HepG2 (cell line): Measurements from ENCODE around the gene ZBTB9. TPM values are rescaled to one million over a fixed set of nuclear protein-coding genes. Genes with fewer than 3 reads are reported as not detected.

Source experiments
- EHMT2 ChIP-seq: fragments of 200-600 bp; sonication (generic); IDR thresholded peaks from 2 replicates; pipeline ENCODE4 v1.7.0; 2017; ENCODE audit warnings: antibody characterized with exemption, low read depth, low read length, borderline replicate concordance
- HNF4G ChIP-seq, 2 experiments: sonication (generic) in 1 of 2; formaldehyde crosslinking in 1 of 2; IDR thresholded peaks; 2 replicates each; pipeline versions ENCODE4 v1.4.0 to v1.6.1; 2011 to 2020; ENCODE audit warnings: borderline replicate concordance in 2 of 2, low read depth in 2 of 2, mild to moderate bottlenecking in 2 of 2, low read length in 1 of 2, missing genetic modification reagents in 1 of 2, moderate library complexity in 1 of 2
- MAZ ChIP-seq, 2 experiments: sonication (generic) in 1 of 2; formaldehyde crosslinking in 1 of 2; IDR thresholded peaks; 2 replicates each; pipeline versions ENCODE4 v1.5.0 to v1.6.1; 2012 to 2020; ENCODE audit warnings: low read depth in 2 of 2, mild to moderate bottlenecking in 2 of 2, borderline replicate concordance in 1 of 2, improper control_type of control experiment in 1 of 2, low read length in 1 of 2, missing genetic modification reagents in 1 of 2, moderate library complexity in 1 of 2
- NAIF1 ChIP-seq: sonication (generic); formaldehyde crosslinking; IDR thresholded peaks from 2 replicates; pipeline ENCODE4 v1.5.0; 2020; ENCODE audit warnings: mild to moderate bottlenecking, missing genetic modification reagents, borderline replicate concordance
- ONECUT2 ChIP-seq: sonication (generic); formaldehyde crosslinking; IDR thresholded peaks from 2 replicates; pipeline ENCODE4 v1.4.0; 2020; ENCODE audit warnings: missing genetic modification reagents
- RBFOX2 ChIP-seq: fragments of 200-400 bp; formaldehyde crosslinking; IDR thresholded peaks from 2 replicates; pipeline ENCODE4 v1.6.1; 2017; ENCODE audit warnings: low read depth, mild to moderate bottlenecking, low read length
- SMAD9 ChIP-seq: sonication (generic); formaldehyde crosslinking; IDR thresholded peaks from 2 replicates; pipeline ENCODE4 v1.5.1; 2020; ENCODE audit warnings: mild to moderate bottlenecking, missing genetic modification reagents
- SUZ12 ChIP-seq: fragments of 150-350 bp; IDR thresholded peaks from 2 replicates; pipeline ENCODE4 v1.6.1; 2014; ENCODE audit warnings: low read depth, low read length
- ZMAT3 ChIP-seq: sonication (generic); formaldehyde crosslinking; conservative IDR thresholded peaks from 2 replicates; pipeline ENCODE4 v1.7.0; 2021; ENCODE audit warnings: missing genetic modification reagents
- ZNF20 ChIP-seq: sonication (generic); formaldehyde crosslinking; IDR thresholded peaks from 2 replicates; pipeline ENCODE4 v1.4.0; 2020; ENCODE audit warnings: mild to moderate bottlenecking, moderate library complexity, missing genetic modification reagents
- ZNF607 ChIP-seq: sonication (generic); formaldehyde crosslinking; IDR thresholded peaks from 2 replicates; pipeline ENCODE4 v1.5.1; 2020; ENCODE audit warnings: missing genetic modification reagents, mild to moderate bottlenecking, borderline replicate concordance
- ZNF615 ChIP-seq: sonication (generic); formaldehyde crosslinking; IDR thresholded peaks from 2 replicates; pipeline ENCODE4 v1.5.0; 2020; ENCODE audit warnings: mild to moderate bottlenecking, missing genetic modification reagents, borderline replicate concordance
- ZNF619 ChIP-seq: sonication (generic); formaldehyde crosslinking; IDR thresholded peaks from 2 replicates; pipeline ENCODE4 v1.4.0; 2020; ENCODE audit warnings: mild to moderate bottlenecking, missing genetic modification reagents
- ZNF713 ChIP-seq: sonication (generic); formaldehyde crosslinking; IDR thresholded peaks from 2 replicates; pipeline ENCODE4 v1.4.0; 2020; ENCODE audit warnings: mild to moderate bottlenecking, missing genetic modification reagents
- ZNF83 ChIP-seq: sonication (generic); formaldehyde crosslinking; IDR thresholded peaks from 2 replicates; pipeline ENCODE4 v1.4.0; 2020; ENCODE audit warnings: missing genetic modification reagents, mild to moderate bottlenecking, borderline replicate concordance
- polyA plus RNA-seq, 8 experiments: library from polyadenylated mRNA; depleted of rRNA in 3 of 8; stranded (reverse) in 7 of 8; unstranded in 1 of 8; fragments of >200 nt; fragmentation: Illumina TruSeq in 4 of 8; extraction: Trizol in 4 of 8; gene quantifications; 2 replicates each; pipeline versions ENCODE4 v1.2.1 to v1.2.3, GENCODE V29; 2011 to 2016; ENCODE audit warnings: low read depth in 4 of 8, missing spikeins in 1 of 8, mixed read lengths in 1 of 8; ENCODE audit not compliant: insufficient read depth in 1 of 8
- total RNA-seq, 5 experiments: library from RNA; depleted of rRNA; stranded (reverse); fragments of >200 nt; fragmentation: Illumina TruSeq; extraction: Trizol; gene quantifications; 2 replicates each; pipeline ENCODE4 v1.2.3, GENCODE V29; 2016; ENCODE audit warnings: low read depth in 1 of 5
- TF ChIP-seq, protein P1 (sequence below): IDR thresholded peaks from 2 replicates; pipeline ENCODE4 v1.6.1; 2016; ENCODE audit warnings: missing biosample characterization, missing genetic modification reagents, low read depth
- TF ChIP-seq, protein P2 (sequence below): IDR thresholded peaks from 2 replicates; pipeline ENCODE4 v1.6.1; 2016
- TF ChIP-seq, protein P3 (sequence below): sonication (generic); formaldehyde crosslinking; IDR thresholded peaks from 2 replicates; pipeline ENCODE4 v1.5.1; 2020; ENCODE audit warnings: missing genetic modification reagents, mild to moderate bottlenecking, borderline replicate concordance
- TF ChIP-seq, protein P4 (sequence below): sonication (generic); formaldehyde crosslinking; IDR thresholded peaks from 2 replicates; pipeline ENCODE4 v1.9.0; 2022; ENCODE audit warnings: missing genetic modification reagents, mild to moderate bottlenecking, borderline replicate concordance
- TF ChIP-seq, protein P5 (sequence below): sonication (generic); formaldehyde crosslinking; IDR thresholded peaks from 2 replicates; pipeline ENCODE4 v1.8.0; 2022; ENCODE audit warnings: mild to moderate bottlenecking, missing genetic modification reagents, borderline replicate concordance

The ZBTB9 gene
- total and polyA plus RNA-seq, 2 of the 13 experiments (the other 11 are each of a cell fraction or from before 2014, with no cell fraction given) = 5.3 to 9.2 TPM

DNA sequence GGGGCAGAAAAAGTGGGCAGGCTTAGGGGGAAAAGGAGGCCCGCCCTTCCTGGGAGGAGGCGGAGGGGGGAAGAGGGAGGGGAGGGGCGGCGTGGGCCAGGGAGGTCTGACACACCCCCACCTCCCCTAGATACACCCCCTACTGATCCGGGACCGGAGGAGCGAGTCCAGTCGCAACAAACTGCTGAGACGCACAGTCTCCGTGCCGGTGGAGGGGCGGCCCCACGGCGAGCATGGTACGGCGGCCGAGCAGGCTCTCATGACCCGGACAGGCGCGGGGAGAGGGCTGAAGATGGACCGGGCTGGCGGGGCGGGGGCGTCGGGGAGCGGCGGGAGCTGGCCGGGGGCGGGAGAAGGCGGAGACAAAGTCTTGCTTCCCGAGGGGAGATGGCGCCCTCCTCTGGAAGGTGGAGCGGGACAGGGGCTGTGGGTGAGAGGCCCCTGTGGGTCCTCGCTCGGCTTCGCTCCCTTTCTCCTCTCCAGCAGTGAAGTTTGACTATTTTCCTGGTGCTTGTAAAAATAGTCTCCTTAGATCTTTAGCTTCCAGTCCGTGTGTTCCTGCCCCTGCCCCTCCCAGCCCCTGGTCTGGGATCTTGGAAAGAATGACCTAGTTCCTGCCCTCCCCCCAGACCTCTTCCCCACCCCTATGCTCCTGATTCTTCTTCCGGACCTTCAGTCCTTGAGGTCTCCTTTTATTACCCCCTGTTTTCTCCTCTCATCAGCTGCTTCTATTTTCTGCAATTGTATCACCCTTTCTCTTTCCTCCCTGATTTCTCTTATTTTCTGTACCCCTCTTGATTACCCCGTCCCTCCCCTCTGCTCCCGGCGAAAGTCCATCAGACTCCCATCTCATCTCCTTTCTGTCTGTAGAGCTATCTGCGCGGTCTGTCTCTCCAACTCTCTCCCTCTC, 28.5 kb upstream of the ZBTB9 start (continued):
- TF ChIP-seq, protein P1, sequence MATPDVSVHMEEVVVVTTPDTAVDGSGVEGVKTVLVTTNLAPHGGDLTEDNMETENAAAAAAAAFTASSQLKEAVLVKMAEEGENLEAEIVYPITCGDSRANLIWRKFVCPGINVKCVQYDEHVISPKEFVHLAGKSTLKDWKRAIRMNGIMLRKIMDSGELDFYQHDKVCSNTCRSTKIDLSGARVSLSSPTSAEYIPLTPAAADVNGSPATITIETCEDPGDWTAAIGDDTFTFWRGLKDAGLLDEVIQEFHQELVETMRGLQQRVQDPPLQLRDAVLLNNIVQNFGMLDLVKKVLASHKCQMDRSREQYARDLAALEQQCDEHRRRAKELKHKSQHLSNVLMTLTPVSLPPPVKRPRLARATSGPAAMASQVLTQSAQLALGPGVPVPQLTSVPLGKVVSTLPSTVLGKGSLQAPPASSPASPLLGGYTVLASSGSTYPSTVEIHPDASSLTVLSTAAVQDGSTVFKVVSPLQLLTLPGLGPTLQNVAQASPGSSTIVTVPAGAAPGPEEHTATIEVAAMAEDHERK (CRISPR knock-in tag) = no peak
- TF ChIP-seq RBFOX2 = peak; percentile 72
- no peak for TF ChIP-seq ZMAT3 (CRISPR knock-in tag)
- TF ChIP-seq EHMT2 = no peak
- TF ChIP-seq ZNF615 = no peak
- TF ChIP-seq MAZ (IDR thresholded peaks at IDR 0.05; ENCODE audit: borderline replicate concordance, low read depth, low read length) = peak; percentile 90
- TF ChIP-seq MAZ (CRISPR knock-in tag; IDR thresholded peaks at IDR 0.05; ENCODE audit: low read depth) = peak; percentile 97
- 0 out of 2 replicates have a peak, but pooled peaks have one; percentile 64 for TF ChIP-seq ZNF713 (CRISPR knock-in tag)
- TF ChIP-seq HNF4G (IDR thresholded peaks at IDR 0.05; ENCODE audit: borderline replicate concordance, low read depth, low read length) = no peak
- TF ChIP-seq HNF4G (CRISPR knock-in tag; IDR thresholded peaks at IDR 0.05; ENCODE audit: borderline replicate concordance, low read depth) = no peak; the same call in 1 of the 2 replicates
- 0 out of 2 replicates have a peak, but pooled peaks have one; percentile 18 for TF ChIP-seq ZNF83 (CRISPR knock-in tag)
- TF ChIP-seq, protein P2, sequence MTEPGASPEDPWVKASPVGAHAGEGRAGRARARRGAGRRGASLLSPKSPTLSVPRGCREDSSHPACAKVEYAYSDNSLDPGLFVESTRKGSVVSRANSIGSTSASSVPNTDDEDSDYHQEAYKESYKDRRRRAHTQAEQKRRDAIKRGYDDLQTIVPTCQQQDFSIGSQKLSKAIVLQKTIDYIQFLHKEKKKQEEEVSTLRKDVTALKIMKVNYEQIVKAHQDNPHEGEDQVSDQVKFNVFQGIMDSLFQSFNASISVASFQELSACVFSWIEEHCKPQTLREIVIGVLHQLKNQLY (CRISPR knock-in tag) = no peak
- TF ChIP-seq, protein P3, sequence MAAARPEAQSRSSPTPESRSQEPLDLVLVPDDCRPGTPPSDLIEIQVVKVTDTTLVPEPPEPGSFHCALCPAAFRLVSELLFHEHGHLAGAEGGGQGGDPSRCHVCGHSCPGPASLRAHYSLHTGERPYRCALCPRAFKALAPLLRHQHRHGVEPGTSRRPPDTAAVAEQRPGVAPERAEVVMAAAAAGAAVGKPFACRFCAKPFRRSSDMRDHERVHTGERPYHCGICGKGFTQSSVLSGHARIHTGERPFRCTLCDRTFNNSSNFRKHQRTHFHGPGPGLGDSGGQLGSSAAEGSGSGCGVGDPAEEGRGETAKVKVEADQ (CRISPR knock-in tag) = no peak
- no peak for TF ChIP-seq SUZ12
- no peak for TF ChIP-seq ZNF619
- TF ChIP-seq, protein P4, sequence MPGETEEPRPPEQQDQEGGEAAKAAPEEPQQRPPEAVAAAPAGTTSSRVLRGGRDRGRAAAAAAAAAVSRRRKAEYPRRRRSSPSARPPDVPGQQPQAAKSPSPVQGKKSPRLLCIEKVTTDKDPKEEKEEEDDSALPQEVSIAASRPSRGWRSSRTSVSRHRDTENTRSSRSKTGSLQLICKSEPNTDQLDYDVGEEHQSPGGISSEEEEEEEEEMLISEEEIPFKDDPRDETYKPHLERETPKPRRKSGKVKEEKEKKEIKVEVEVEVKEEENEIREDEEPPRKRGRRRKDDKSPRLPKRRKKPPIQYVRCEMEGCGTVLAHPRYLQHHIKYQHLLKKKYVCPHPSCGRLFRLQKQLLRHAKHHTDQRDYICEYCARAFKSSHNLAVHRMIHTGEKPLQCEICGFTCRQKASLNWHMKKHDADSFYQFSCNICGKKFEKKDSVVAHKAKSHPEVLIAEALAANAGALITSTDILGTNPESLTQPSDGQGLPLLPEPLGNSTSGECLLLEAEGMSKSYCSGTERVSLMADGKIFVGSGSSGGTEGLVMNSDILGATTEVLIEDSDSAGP (CRISPR knock-in tag) = no peak; the same call in 1 of the 2 replicates
- TF ChIP-seq ZNF20 (CRISPR knock-in tag) = no peak
- no peak for TF ChIP-seq ZNF607 (CRISPR knock-in tag)
- no peak for TF ChIP-seq SMAD9 (CRISPR knock-in tag)
- TF ChIP-seq, protein P5, sequence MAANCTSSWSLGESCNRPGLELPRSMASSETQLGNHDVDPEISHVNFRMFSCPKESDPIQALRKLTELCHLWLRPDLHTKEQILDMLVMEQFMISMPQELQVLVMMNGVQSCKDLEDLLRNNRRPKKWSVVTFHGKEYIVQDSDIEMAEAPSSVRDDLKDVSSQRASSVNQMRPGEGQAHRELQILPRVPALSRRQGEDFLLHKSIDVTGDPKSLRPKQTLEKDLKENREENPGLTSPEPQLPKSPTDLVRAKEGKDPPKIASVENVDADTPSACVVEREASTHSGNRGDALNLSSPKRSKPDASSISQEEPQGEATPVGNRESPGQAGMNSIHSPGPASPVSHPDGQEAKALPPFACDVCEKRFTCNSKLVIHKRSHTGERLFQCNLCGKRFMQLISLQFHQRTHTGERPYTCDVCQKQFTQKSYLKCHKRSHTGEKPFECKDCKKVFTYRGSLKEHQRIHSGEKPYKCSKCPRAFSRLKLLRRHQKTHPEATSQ = no peak
- TF ChIP-seq NAIF1 (CRISPR knock-in tag) = no peak
- TF ChIP-seq ONECUT2 (CRISPR knock-in tag) = no peak
